Mucosa of rectum (tissue), 2 donors: ENCODE data around the gene GLI2.

Experiments
- H3K27ac ChIP-seq, 2 donors: one replicate each; pipeline ENCODE4 v1.7.0; 2013; ENCODE audit warnings: inconsistent platforms in 2 of 2, low read depth in 2 of 2, low read length in 2 of 2
- H3K27me3 ChIP-seq, 2 donors: one replicate each; pipeline ENCODE4 v1.7.0; 2013; ENCODE audit warnings: low read length in 2 of 2; ENCODE audit not compliant: control insufficient read depth in 2 of 2, insufficient read depth in 2 of 2
- H3K36me3 ChIP-seq, 2 donors: one replicate each; pipeline ENCODE4 v1.7.0; 2013; ENCODE audit warnings: low read length in 2 of 2; ENCODE audit not compliant: control insufficient read depth in 2 of 2, insufficient read depth in 2 of 2
- H3K4me1 ChIP-seq, 2 donors: one replicate each; pipeline ENCODE4 v1.7.0; 2013; ENCODE audit warnings: low read length in 2 of 2, mild to moderate bottlenecking in 1 of 2; ENCODE audit not compliant: control insufficient read depth in 2 of 2, insufficient read depth in 2 of 2
- H3K4me3 ChIP-seq, 2 donors: one replicate each; pipeline ENCODE4 v1.7.0; 2013; ENCODE audit warnings: low read length in 2 of 2
- H3K9ac ChIP-seq, 2 donors: one replicate each; pipeline ENCODE4 v1.7.0; 2013; ENCODE audit warnings: low read length in 2 of 2, low read depth in 1 of 2, mild to moderate bottlenecking in 1 of 2
- H3K9me3 ChIP-seq, 2 donors: one replicate each; pipeline ENCODE4 v1.7.0; 2013; ENCODE audit warnings: low read length in 2 of 2; ENCODE audit not compliant: control insufficient read depth in 2 of 2
- donor health status: healthy.
- donor health status: Normal muscosa, but diverticular disease.

The GLI2 gene

DNA sequence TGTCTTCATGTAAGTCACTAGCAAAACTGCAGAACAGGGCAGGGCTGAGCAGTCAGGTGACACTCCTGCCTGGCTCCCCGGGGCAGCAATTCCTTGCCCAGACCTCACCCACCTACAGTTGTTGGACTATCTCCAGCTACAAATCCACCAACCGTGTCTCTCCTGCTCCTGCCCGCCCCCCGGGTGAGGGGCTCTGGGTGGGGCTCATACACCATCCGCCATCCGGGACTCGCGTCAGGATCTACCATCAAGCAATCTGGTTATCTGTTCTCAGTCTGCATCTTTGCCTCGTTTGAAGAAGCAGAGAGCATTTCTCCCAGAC is 13.5 kb upstream of the GLI2 start:
- Histone ChIP-seq H3K9me3 (no peaks in the 10 kb centered on the region), H3K9ac (no peak overlapping the region), H3K36me3 (no peaks in the 10 kb centered on the region), H3K27ac (no peak overlapping the region), H3K27me3 (peaks cover 0 to 3% of the 10 kb centered on the region in 2 donors), H3K4me3 (no peak overlapping the region), H3K4me1 (no peaks in the 10 kb centered on the region)

DNA sequence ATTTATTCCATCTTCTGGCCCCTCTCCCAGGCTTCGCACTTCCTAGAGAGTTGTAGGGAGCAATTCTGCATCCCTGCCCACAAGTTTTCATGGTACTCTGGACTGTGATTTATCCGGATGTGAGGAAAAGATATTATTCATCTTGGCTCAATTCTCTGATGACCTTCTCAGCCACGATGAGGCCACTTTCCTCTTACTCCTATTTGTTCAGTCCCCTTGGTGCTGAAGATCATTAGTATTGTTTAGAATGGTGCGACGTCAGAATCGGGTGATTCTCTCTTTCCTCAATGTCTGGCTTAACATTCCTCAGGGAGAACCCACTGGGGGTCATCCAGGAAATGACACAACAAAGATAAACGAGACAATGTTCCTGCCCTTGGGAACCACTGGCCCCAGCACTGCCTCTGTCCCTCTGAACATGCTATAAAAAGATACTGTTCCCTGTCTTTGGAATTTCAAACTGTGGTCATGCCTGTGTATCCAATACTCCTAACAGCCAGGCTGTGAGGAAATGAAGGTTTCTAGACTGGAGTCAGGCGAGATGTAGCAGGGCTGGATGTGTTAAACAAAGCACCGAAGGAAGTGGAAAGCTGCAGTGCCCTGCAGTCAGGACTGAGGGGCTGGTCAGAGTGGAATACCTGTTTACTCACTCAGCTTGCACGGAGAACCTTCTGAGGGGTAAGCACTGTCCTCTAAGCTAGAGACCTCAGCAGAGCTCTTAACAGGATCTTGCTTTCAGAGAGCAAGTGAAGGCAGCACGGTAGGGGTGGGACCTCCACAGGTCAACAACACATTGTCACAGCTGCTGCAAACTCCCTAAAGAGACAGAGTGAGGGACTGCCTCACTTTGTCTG is 12.9 kb upstream of the GLI2 start:
- Histone ChIP-seq H3K9ac (no peak overlapping the region), H3K27me3 (peaks cover 0 to 3% of the 10 kb centered on the region in 2 donors), H3K4me3 (no peak overlapping the region), H3K27ac (no peak overlapping the region), H3K4me1 (no peaks in the 10 kb centered on the region), H3K9me3 (no peaks in the 10 kb centered on the region), H3K36me3 (no peaks in the 10 kb centered on the region)

DNA sequence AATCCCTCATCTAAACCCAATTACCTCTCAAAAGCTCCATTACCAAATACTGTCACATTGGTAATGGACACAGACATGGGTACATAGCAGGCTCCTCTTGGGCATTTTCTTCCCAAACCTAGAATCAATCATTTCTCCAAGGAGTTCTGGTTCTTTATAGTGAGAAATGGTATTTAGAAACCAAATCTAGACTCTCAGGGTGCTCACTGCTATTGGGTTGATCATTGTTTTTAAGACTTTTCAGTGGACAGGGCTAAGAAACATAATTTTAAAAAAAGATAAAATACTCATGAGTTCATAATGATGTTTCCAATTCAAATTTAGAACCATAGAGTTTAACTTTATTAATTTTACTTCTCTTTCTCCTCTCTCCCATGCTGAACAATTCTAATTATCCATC is 9.4 kb upstream of the GLI2 start:
- Histone ChIP-seq H3K4me3 (no peak overlapping the region), H3K36me3 (no peaks in the 10 kb centered on the region), H3K9ac (no peak overlapping the region), H3K4me1 (no peaks in the 10 kb centered on the region), H3K27me3 (peaks cover 0 to 3% of the 10 kb centered on the region in 2 donors), H3K9me3 (no peaks in the 10 kb centered on the region), H3K27ac (no peak overlapping the region)

DNA sequence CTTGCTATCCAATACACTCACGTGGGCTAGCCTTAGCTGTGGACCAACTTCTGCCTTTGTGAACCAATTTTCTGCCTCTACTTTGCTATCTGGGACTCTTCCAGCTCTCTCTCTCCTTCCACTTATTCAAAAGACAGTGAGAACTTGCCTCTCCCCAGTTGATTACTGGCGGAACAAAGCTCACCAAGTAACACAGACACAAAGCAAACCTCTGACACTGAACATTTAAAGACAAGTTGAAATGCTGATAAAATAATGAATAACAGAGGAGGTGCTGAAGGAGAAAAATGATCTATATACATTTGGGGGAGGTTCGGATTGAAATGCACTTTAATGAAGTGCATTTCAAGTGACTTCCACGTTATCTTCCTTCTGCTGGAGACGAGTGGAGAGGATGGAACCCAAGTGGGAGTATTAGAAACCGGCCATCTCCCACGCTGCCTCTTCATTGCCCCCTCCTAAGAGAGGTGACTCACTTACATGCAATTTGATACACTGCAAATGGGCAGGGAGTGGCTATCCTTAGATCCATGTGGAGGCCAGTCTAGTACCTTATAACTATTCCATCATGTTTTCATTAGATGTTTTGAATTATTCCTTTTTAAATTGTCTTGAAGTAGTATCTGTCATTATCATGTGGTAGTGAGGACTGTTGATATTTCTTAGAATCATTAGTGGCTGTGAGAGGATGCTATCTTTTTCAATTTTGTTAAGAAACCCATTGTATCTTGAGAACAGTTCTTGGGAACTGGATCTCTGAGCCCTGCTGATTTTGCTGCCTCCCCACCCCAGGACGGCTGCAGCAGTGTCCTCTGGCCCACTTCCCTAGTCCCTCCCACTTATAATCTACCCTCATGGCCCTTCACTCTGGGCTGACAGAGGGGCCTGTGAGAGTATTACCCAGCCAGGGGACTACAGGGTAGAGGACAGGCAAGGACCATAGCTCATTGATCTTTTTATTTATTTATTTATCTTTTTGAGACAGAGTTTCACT is 6.0 kb upstream of the GLI2 start:
- Histone ChIP-seq H3K27ac (no peak overlapping the region), H3K27me3 (peaks cover 5 to 11% of the 10 kb centered on the region in 2 donors), H3K4me1 (no peaks in the 10 kb centered on the region), H3K36me3 (no peaks in the 10 kb centered on the region), H3K9me3 (no peaks in the 10 kb centered on the region), H3K4me3 (no peak overlapping the region), H3K9ac (no peak overlapping the region)

DNA sequence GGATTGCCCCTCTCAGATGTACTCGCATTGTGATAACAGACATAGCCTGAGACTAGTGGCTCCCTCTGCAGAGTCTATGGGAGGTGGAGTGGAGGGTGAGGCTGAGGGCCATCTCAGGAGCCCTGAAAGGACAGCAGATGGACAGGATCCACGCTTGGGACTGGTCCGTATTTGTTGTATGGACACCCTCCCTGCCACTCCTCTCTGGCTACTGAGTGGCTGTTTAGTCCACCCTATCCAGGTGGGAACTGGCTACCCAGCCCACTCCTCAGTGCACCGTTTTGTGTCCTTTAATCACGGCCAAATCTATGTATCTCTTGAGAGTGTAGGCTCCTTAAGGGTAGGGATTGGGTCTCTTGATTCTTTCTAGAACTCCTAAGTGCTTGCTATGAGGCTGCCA is 4.5 kb upstream of the GLI2 start:
- Histone ChIP-seq H3K36me3 (no peaks in the 10 kb centered on the region), H3K9ac (no peak overlapping the region), H3K9me3 (no peaks in the 10 kb centered on the region), H3K4me1 (peaks cover 0 to 2% of the 10 kb centered on the region in 2 donors), H3K27me3 (peaks cover 10 to 16% of the 10 kb centered on the region in 2 donors), H3K4me3 (no peak overlapping the region), H3K27ac (no peak overlapping the region)

- no peaks in the 10 kb centered on the region for H3K36me3 ChIP-seq
- peaks cover 10 to 16% of the 10 kb centered on the region in 2 donors for H3K27me3 ChIP-seq
- H3K9ac ChIP-seq: no peak overlapping the region
- peaks cover 5 to 14% of the 10 kb centered on the region in 2 donors for H3K4me1 ChIP-seq
- H3K9me3 ChIP-seq: no peaks in the 10 kb centered on the region
- H3K4me3 ChIP-seq: no peak overlapping the region
- no peak overlapping the region for H3K27ac ChIP-seq
Observed at GRCh38 chr2:120732506-120733237, 3.0 kb upstream of the GLI2 start.

DNA sequence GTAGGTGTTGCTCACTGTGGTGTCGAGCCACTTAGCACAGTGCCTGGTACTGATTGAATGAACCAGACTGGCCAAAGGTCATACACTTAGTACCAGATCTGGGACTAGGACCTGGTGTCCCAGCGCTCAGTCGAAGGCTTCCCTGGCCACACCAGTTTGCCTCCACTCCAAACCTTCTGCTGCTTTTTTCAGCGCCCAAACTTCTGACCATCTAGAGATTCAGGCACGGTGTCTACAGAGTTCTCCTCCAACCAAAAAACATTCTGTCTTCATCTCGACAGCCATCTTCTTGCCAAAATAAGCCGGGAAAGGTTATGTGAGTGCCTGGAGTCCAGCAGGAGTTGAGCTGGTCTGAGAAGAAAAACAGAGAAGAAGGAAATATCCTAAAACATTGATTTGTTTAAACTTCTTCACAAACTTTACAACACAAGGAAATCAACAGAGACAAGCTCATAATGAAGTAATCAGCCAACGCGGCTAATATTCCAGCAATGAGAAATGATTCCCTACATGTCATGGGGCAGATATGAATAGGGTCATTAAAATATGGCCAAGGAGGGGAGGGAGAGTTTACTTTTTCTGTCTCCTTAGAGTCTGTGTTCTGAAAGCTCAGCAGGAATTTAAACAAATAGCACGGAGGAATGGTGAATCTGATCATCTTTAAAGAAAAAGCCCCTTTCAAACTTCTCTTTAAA is 2.3 kb upstream of the GLI2 start:
- Histone ChIP-seq H3K27ac (peak overlapping the region in 1 of 2 donors; percentile 13), H3K4me1 (peaks cover 5 to 21% of the 10 kb centered on the region in 2 donors), H3K9me3 (no peaks in the 10 kb centered on the region), H3K36me3 (no peaks in the 10 kb centered on the region), H3K4me3 (no peak overlapping the region), H3K9ac (no peak overlapping the region), H3K27me3 (peaks cover 10 to 16% of the 10 kb centered on the region in 2 donors)

DNA sequence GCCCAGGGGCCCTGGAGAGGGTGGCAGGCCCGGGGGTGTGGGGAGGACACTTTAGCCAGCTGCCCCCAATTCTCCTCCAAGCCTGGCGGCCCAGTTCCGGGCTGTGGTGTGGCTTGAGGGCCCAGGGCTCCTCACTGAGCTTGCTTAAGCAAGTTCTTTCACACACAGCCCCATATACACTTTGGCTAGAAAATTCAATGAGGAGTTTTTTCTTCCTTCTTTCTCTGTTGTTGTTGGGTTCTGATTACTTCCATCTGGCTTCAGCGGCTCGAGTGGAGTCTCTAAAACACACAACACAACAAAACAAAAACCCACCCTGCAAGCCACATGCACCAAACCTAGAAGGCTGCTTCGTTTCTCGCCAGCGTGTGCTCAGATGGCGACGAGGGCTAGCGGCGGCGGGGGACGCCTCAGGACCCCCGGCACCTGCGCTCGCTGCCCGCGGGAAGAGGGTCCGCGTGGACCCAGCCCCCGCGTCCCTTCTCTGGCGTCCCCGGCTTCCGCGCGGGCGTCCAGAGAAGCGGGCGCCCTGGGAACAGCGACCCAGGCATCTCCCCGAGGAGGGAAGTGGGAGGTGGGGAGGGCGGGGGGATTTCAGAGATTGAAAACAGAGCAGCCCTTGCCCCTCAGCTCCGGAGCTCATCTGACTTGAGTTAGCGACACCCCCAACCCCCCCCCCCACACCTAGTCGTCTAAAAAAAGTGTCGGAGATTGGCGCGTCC is 577 bp upstream of the GLI2 start:
- H3K4me1 ChIP-seq: peaks cover 7 to 35% of the 10 kb centered on the region in 2 donors
- no peak overlapping the region for H3K4me3 ChIP-seq
- peak overlapping the region in 1 of 2 donors; percentile 21 for H3K27ac ChIP-seq
- H3K36me3 ChIP-seq: no peaks in the 10 kb centered on the region
- H3K27me3 ChIP-seq: peaks cover 12 to 16% of the 10 kb centered on the region in 2 donors
- no peak overlapping the region for H3K9ac ChIP-seq
- H3K9me3 ChIP-seq: no peaks in the 10 kb centered on the region

GRCh38 chr2:120736202-120736623 is 545 bp downstream of the GLI2 start:
- Histone ChIP-seq H3K27me3 (peaks cover 19 to 21% of the 10 kb centered on the region in 2 donors), H3K27ac (peak overlapping the region; percentile 54 to 56), H3K9me3 (no peaks in the 10 kb centered on the region), H3K9ac (peak overlapping the region in 1 of 2 donors; percentile 38), H3K4me1 (peaks cover 7 to 38% of the 10 kb centered on the region in 2 donors), H3K36me3 (no peaks in the 10 kb centered on the region), H3K4me3 (peak overlapping the region; percentile 56 to 58)
